Liver (tissue), 9 donors: ENCODE data around the gene UBAP2. TPM values are rescaled to one million over a fixed set of nuclear protein-coding genes. Genes with fewer than 3 reads are reported as not detected.

ENCODE experiments used
- DNase-seq: peaks from one replicate; pipeline ENCODE4 v3.0.0-alpha.2; 2017; ENCODE audit warnings: low spot score
- H3K27ac ChIP-seq, 2 donors: one replicate each; pipeline ENCODE4 v1.7.0; 2013; ENCODE audit warnings: inconsistent platforms in 2 of 2, low read length in 2 of 2, control low read depth in 1 of 2, low read depth in 1 of 2, mild to moderate bottlenecking in 1 of 2
- H3K27me3 ChIP-seq, 4 donors: one replicate each; pipeline versions ENCODE4 v1.6.1 to v1.7.0; 2013; ENCODE audit warnings: low read length in 3 of 4, inconsistent platforms in 1 of 4, mild to moderate bottlenecking in 1 of 4, moderate library complexity in 1 of 4; ENCODE audit not compliant: control insufficient read depth in 4 of 4, insufficient read depth in 4 of 4
- H3K36me3 ChIP-seq, 4 donors: one replicate each; pipeline versions ENCODE4 v1.6.1 to v1.7.0; 2013; ENCODE audit warnings: low read length in 3 of 4, mild to moderate bottlenecking in 3 of 4, low read depth in 1 of 4, moderate library complexity in 1 of 4; ENCODE audit not compliant: control insufficient read depth in 4 of 4, insufficient read depth in 3 of 4
- H3K4me1 ChIP-seq, 4 donors: one replicate each; pipeline versions ENCODE4 v1.6.1 to v1.7.0; 2013; ENCODE audit warnings: low read length in 3 of 4, mild to moderate bottlenecking in 3 of 4, moderate library complexity in 1 of 4; ENCODE audit not compliant: control insufficient read depth in 4 of 4, insufficient read depth in 4 of 4
- H3K4me3 ChIP-seq, 3 donors: one replicate each; pipeline versions ENCODE4 v1.6.1 to v1.7.0; 2013; ENCODE audit warnings: low read length in 3 of 3, control low read depth in 1 of 3, low read depth in 1 of 3, mild to moderate bottlenecking in 1 of 3
- H3K9ac ChIP-seq, 2 donors: one replicate each; pipeline ENCODE4 v1.7.0; 2013; ENCODE audit warnings: low read length in 2 of 2, mild to moderate bottlenecking in 2 of 2, moderate library complexity in 2 of 2, control low read depth in 1 of 2, low read depth in 1 of 2
- H3K9me3 ChIP-seq, 4 donors: one replicate each; pipeline versions ENCODE4 v1.6.1 to v1.7.0; 2013; ENCODE audit warnings: low read length in 3 of 4; ENCODE audit not compliant: control insufficient read depth in 4 of 4
- EGR1 ChIP-seq, 2 donors: IDR thresholded peaks; 2 replicates each; pipeline ENCODE4 v1.6.1; 2016 to 2018; ENCODE audit warnings: antibody characterized with exemption in 2 of 2, low read depth in 2 of 2
- FOXA1 ChIP-seq: IDR thresholded peaks from 2 replicates; pipeline ENCODE4 v1.6.1; 2016; ENCODE audit warnings: antibody characterized with exemption
- FOXA2 ChIP-seq: IDR thresholded peaks from 2 replicates; pipeline ENCODE4 v1.6.1; 2016; ENCODE audit warnings: antibody characterized with exemption
- GABPA ChIP-seq, 2 donors: IDR thresholded peaks in 1 of 2; conservative IDR thresholded peaks in 1 of 2; 2 replicates each; pipeline ENCODE4 v1.6.1; 2016; ENCODE audit warnings: antibody characterized with exemption in 2 of 2, mild to moderate bottlenecking in 1 of 2, moderate library complexity in 1 of 2
- HNF4A ChIP-seq, 2 donors: conservative IDR thresholded peaks; 2 replicates each; pipeline ENCODE4 v1.6.1; 2016; ENCODE audit warnings: antibody characterized with exemption in 2 of 2, mild to moderate bottlenecking in 2 of 2
- HNF4G ChIP-seq: IDR thresholded peaks from 2 replicates; pipeline ENCODE4 v1.6.1; 2016; ENCODE audit warnings: antibody characterized with exemption
- JUND ChIP-seq, 2 donors: IDR thresholded peaks; 2 replicates each; pipeline ENCODE4 v1.6.1; 2016; ENCODE audit warnings: antibody characterized with exemption in 2 of 2
- MAX ChIP-seq: IDR thresholded peaks from 2 replicates; pipeline ENCODE4 v1.6.1; 2016; ENCODE audit warnings: antibody characterized with exemption
- NR2F2 ChIP-seq: IDR thresholded peaks from 2 replicates; pipeline ENCODE4 v1.6.1; 2016; ENCODE audit warnings: antibody characterized with exemption
- RAD21 ChIP-seq, 2 donors: IDR thresholded peaks; 2 replicates each; pipeline ENCODE4 v1.6.1; 2016; ENCODE audit warnings: antibody characterized with exemption in 2 of 2, mild to moderate bottlenecking in 2 of 2
- RXRA ChIP-seq, 2 donors: IDR thresholded peaks; 2 replicates each; pipeline ENCODE4 v1.6.1; 2017 to 2018; ENCODE audit warnings: antibody characterized with exemption in 2 of 2, mild to moderate bottlenecking in 1 of 2
- SP1 ChIP-seq: IDR thresholded peaks from 2 replicates; pipeline ENCODE4 v1.6.1; 2018; ENCODE audit warnings: antibody characterized with exemption, mild to moderate bottlenecking
- TAF1 ChIP-seq: conservative IDR thresholded peaks from 2 replicates; pipeline ENCODE4 v1.6.1; 2016; ENCODE audit warnings: antibody characterized with exemption, mild to moderate bottlenecking
- YY1 ChIP-seq: IDR thresholded peaks from 2 replicates; pipeline ENCODE4 v1.6.1; 2016; ENCODE audit warnings: antibody characterized with exemption, mild to moderate bottlenecking
- ZBTB33 ChIP-seq: IDR thresholded peaks from 2 replicates; pipeline ENCODE4 v1.6.1; 2016; ENCODE audit warnings: antibody characterized with exemption
- WGBS: extraction: QIAGEN DNeasy Blood & Tissue Kit; methylation state at CpG from one replicate; pipeline ENCODE4 v1.1.7; 2013; 5-methylcytosine and 5-hydroxymethylcytosine counted together
- polyA plus RNA-seq, 2 donors: library from polyadenylated mRNA; stranded (reverse) in 1 of 2; unstranded in 1 of 2; fragments of 200-250 nt in 1 of 2; fragments of >200 nt in 1 of 2; fragmentation: Nextera tagmentation in 1 of 2; extraction: Ambion mirVana in 1 of 2; gene quantifications; one replicate each; pipeline versions ENCODE4 v1.2.1 to v1.2.3, GENCODE V29; 2013 to 2015
- total RNA-seq, 2 donors: library from RNA; depleted of rRNA; stranded (reverse); fragments of >200 nt; gene quantifications; one replicate each; pipeline ENCODE4 v1.2.3, GENCODE V29; 2014
- TF ChIP-seq, protein P1 (sequence below): IDR thresholded peaks from 2 replicates; pipeline ENCODE4 v1.6.1; 2016; ENCODE audit warnings: antibody characterized with exemption, mild to moderate bottlenecking
- TF ChIP-seq, protein P2 (sequence below): IDR thresholded peaks from 2 replicates; pipeline ENCODE4 v1.6.1; 2016; ENCODE audit warnings: antibody characterized with exemption
- TF ChIP-seq, protein P3 (sequence below): fragments of 150-350 bp; IDR thresholded peaks from 2 replicates; pipeline ENCODE4 v1.5.1; 2017; ENCODE audit warnings: improper control_type of control experiment, low read depth, low read length; ENCODE audit not compliant: missing input control
- donor health status: healthy.
- donor health status: healthy.
- donor health status: healthy.
- donor health status: healthy.
- donor health status: healthy.

UBAP2 gene
- total and polyA plus RNA-seq, 4 donors: 5.4 to 12.6 (median 8.3) TPM

DNA sequence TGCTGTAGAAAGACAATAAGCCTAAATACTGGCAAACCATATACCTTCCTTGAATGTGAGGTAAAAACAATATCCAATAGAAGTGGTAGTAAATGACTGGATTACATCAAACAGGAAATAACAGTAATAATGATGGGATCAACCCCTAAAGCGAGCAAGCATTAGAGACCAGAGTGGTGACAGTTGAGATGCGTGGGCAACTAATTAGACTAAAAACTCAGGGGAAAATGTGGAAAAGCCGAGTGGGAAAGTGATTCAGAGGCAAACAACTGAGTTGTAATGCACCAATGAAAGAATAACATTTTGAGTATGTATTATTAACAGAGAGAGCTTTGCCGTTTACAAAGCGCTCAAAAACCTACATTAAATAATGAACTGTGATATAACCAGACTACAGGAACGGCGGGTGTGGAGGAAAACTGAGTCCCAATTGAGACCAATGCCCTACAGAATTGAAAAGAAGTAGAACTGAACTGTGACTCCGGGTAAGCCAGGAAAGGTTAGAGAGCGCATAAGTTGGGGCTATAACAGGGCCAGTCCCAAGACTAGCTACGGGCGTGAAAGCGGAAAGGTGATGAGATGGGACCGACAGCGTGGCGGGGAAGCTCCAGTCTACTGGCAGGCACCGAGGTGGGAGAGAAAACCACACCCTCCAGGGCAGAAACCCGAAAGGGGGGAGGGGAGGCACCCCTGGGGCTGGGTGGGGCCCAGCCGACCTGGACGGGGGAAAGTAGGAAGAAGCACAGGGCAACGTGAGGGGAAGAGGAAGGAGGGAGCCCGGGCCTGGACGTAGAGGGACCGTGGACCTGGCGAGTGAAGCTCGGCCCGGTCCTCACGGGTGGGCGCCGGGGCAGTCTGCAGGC lies 592 bp downstream of the UBAP2 start (continued):
- TF ChIP-seq, protein P1, sequence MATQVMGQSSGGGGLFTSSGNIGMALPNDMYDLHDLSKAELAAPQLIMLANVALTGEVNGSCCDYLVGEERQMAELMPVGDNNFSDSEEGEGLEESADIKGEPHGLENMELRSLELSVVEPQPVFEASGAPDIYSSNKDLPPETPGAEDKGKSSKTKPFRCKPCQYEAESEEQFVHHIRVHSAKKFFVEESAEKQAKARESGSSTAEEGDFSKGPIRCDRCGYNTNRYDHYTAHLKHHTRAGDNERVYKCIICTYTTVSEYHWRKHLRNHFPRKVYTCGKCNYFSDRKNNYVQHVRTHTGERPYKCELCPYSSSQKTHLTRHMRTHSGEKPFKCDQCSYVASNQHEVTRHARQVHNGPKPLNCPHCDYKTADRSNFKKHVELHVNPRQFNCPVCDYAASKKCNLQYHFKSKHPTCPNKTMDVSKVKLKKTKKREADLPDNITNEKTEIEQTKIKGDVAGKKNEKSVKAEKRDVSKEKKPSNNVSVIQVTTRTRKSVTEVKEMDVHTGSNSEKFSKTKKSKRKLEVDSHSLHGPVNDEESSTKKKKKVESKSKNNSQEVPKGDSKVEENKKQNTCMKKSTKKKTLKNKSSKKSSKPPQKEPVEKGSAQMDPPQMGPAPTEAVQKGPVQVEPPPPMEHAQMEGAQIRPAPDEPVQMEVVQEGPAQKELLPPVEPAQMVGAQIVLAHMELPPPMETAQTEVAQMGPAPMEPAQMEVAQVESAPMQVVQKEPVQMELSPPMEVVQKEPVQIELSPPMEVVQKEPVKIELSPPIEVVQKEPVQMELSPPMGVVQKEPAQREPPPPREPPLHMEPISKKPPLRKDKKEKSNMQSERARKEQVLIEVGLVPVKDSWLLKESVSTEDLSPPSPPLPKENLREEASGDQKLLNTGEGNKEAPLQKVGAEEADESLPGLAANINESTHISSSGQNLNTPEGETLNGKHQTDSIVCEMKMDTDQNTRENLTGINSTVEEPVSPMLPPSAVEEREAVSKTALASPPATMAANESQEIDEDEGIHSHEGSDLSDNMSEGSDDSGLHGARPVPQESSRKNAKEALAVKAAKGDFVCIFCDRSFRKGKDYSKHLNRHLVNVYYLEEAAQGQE: no peak

DNA sequence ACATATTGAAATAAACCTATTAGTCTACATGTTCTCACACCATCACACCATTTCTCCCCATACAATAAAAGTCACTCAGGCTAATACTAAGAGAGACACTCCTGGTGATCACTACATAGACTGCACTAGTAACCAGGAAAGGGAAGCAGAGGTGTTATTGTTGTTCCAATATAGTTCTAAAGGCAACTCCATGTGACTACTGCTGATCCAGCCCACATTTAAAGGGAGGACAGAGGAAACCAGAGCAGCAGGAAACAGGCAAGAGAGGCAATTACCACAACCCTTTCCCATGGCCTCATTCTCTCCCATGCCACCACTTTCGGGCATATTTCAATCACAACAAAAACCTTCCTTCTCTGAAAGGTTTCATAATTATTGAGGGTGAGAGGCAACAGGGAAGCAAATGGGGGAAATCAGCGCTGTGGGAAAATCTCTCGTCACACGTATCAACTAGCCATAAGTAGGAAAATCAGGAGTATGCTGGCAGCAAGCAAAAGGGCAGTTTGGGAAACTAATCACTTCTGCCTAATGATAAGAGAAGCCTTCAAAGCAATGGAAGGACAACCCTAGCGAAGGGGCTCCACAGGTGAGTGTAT lies 1.8 kb downstream of the UBAP2 start:
- no peaks in the 10 kb centered on the region for H3K36me3 ChIP-seq
- TF ChIP-seq FOXA2: no peak
- no peak for TF ChIP-seq NR2F2
- TF ChIP-seq ZBTB33: no peak
- TF ChIP-seq YY1: no peak
- TF ChIP-seq, protein P2, sequence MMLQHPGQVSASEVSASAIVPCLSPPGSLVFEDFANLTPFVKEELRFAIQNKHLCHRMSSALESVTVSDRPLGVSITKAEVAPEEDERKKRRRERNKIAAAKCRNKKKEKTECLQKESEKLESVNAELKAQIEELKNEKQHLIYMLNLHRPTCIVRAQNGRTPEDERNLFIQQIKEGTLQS: no peak
- no peak overlapping the region for H3K4me3 ChIP-seq
- no peak overlapping the region for H3K27ac ChIP-seq
- WGBS: 76% methylated on average over 5 of the region's 5 CpGs
- DNase-seq: no peak
- no peak overlapping the region for H3K9ac ChIP-seq
- no peaks in the 10 kb centered on the region for H3K27me3 ChIP-seq
- H3K9me3 ChIP-seq: no peaks in the 10 kb centered on the region
- H3K4me1 ChIP-seq: peaks cover 0 to 22% (median 19%) of the 10 kb centered on the region in 4 donors

- no peak overlapping the region for H3K4me3 ChIP-seq
- no peaks in the 10 kb centered on the region for H3K9me3 ChIP-seq
- no peak overlapping the region for H3K9ac ChIP-seq
- H3K27me3 ChIP-seq: no peaks in the 10 kb centered on the region
- H3K4me1 ChIP-seq: peaks cover 0 to 22% (median 19%) of the 10 kb centered on the region in 4 donors
- DNase-seq: no peak
- H3K36me3 ChIP-seq: no peaks in the 10 kb centered on the region
- 86% methylated on average over 3 of the region's 3 CpGs for WGBS
- H3K27ac ChIP-seq: no peak overlapping the region
- TF ChIP-seq GABPA (IDR thresholded peaks at IDR 0.05 in 1 of 2, conservative IDR thresholded peaks at IDR 0.05 in 1 of 2) (no peak), MAX (no peak), FOXA2 (no peak), EGR1 (IDR thresholded peaks at IDR 0.05; ENCODE audit: low read depth in 2 of 2) (no peak), SP1 (no peak), YY1 (no peak), TAF1 (no peak), ZBTB33 (no peak), HNF4G (no peak), FOXA1 (no peak), NR2F2 (no peak), HNF4A (conservative IDR thresholded peaks at IDR 0.05) (no peak), RXRA (IDR thresholded peaks at IDR 0.05) (no peak), JUND (IDR thresholded peaks at IDR 0.05) (no peak), RAD21 (IDR thresholded peaks at IDR 0.05) (no peak)
- TF ChIP-seq, protein P2: no peak
- TF ChIP-seq, protein P3, sequence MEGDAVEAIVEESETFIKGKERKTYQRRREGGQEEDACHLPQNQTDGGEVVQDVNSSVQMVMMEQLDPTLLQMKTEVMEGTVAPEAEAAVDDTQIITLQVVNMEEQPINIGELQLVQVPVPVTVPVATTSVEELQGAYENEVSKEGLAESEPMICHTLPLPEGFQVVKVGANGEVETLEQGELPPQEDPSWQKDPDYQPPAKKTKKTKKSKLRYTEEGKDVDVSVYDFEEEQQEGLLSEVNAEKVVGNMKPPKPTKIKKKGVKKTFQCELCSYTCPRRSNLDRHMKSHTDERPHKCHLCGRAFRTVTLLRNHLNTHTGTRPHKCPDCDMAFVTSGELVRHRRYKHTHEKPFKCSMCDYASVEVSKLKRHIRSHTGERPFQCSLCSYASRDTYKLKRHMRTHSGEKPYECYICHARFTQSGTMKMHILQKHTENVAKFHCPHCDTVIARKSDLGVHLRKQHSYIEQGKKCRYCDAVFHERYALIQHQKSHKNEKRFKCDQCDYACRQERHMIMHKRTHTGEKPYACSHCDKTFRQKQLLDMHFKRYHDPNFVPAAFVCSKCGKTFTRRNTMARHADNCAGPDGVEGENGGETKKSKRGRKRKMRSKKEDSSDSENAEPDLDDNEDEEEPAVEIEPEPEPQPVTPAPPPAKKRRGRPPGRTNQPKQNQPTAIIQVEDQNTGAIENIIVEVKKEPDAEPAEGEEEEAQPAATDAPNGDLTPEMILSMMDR: no peak
Measured at GRCh38 chr9:34045903-34046302, 2.8 kb downstream of the UBAP2 start.
